Omental fat pad (tissue), 4 donors: ENCODE data around the gene MRPS27. TPM values are rescaled to one million over a fixed set of nuclear protein-coding genes. Genes with fewer than 3 reads are reported as not detected.

Source experiments
- ATAC-seq: fragments of 150-250 bp; one replicate; pipeline ENCODE4 v1.9.1; 2016; ENCODE audit warnings: mild to moderate bottlenecking, moderate library complexity; ENCODE audit not compliant: low FRiP score
- DNase-seq: peaks from one replicate; pipeline ENCODE4 v3.0.0-alpha.2; 2019; ENCODE audit warnings: low spot score
- CTCF ChIP-seq, 3 donors: fragments of 450-650 bp; IDR thresholded peaks; one replicate each; pipeline ENCODE4 v1.5.1; 2016 to 2017; ENCODE audit warnings: antibody characterized with exemption in 3 of 3, mild to moderate bottlenecking in 3 of 3, moderate library complexity in 2 of 3
- total RNA-seq, 4 donors: library from RNA; depleted of rRNA; stranded (reverse); fragments of >200 nt; gene quantifications; one replicate each; pipeline ENCODE4 v1.1.0, GENCODE V29; 2016

The MRPS27 gene
- total RNA-seq, 4 donors from 2014 or later: 45.4 to 53.9 (median 51.4) TPM

GRCh38 chr5:72352616-72353015 lies 32.6 kb upstream of the MRPS27 start:
- no peak for ATAC-seq
- no peak for DNase-seq
- TF ChIP-seq CTCF (IDR thresholded peaks at IDR 0.05): no peak

DNA sequence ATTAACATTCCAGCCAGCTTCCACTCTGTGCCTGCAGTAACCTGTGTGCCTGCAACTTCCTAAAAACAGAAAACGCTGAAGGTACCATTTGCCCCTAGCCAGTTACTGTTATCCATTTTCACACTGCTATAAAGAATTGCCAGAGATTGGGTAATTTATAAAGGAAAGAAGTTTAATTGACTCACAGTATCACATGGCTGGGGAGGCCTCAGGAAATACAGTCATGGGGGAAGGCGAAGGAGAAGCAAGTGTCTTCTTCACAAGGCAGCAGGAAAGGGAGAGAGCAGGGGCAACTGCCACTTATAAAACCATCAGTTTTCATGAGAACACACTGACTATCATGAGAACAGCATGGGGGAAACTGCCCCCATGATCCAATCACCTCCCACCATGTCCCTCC lies 31.3 kb upstream of the MRPS27 start:
- no peak for TF ChIP-seq CTCF (IDR thresholded peaks at IDR 0.05)
- DNase-seq: no peak
- no peak for ATAC-seq

DNA sequence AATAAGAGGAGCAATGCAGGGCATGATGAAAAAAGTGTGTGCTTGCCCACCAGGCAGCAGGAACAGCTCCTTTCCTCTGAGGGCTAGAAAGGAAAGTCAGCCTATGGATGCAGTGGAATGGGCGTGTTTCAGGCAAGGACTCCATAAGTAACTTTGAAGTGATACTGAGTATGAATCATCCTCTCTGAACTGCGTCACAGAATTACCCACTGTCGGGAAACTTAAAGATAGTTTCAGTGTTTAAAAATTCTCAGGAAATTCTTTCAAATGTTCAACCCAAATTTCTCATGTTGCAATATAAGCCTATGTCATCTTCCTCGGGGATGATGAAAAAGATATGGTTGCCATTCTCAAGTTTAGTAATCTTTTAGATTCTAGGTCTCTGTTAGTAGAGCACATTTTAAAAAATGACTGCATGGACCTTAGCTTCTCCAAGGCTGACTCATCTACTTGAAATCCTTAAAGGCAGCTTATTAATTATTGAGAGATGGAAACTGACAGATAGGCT lies 27.8 kb upstream of the MRPS27 start:
- TF ChIP-seq CTCF (IDR thresholded peaks at IDR 0.05): no peak
- ATAC-seq (peak; percentile 92), DNase-seq (no peak)

- ATAC-seq: no peak
- no peak for TF ChIP-seq CTCF (IDR thresholded peaks at IDR 0.05)
- no peak for DNase-seq
Observed at GRCh38 chr5:72346398-72346797, 26.4 kb upstream of the MRPS27 start.

- no peak for ATAC-seq
- TF ChIP-seq CTCF (IDR thresholded peaks at IDR 0.05): no peak
- no peak for DNase-seq
Observed at GRCh38 chr5:72338689-72339209, 18.7 kb upstream of the MRPS27 start.

DNA sequence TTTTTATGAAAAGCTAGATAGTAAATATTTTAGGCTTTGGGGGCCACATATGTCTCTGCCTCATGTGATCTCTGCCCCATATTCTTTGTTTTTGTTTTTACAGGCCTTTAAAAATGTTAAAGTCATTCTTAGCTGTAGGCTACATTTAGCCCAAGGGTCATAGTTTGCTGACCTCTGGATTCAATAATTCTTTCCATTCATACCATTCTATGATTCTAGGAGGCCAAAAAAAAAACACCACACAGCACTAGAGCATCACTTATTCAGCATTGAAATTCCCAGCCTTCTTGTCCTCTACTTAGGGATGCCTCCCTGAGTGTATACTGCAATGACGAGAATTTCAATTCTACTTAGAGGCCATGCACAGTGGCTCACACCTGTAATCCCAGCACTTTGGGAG lies 17.1 kb upstream of the MRPS27 start:
- DNase-seq (no peak), ATAC-seq (no peak)
- TF ChIP-seq CTCF (IDR thresholded peaks at IDR 0.05): no peak

GRCh38 chr5:72330712-72331111 lies 10.7 kb upstream of the MRPS27 start:
- no peak for TF ChIP-seq CTCF (IDR thresholded peaks at IDR 0.05)
- DNase-seq (no peak), ATAC-seq (no peak)
